AG08395 (cell line): ENCODE results near the gene ACBD6.

Experiments used
- DNase-seq: peaks from one replicate; pipeline ENCODE4 v3.0.0; 2012; ENCODE audit warnings: mixed read lengths, low spot score

ACBD6 gene

GRCh38 chr1:180369061-180369460 is 133.3 kb downstream of the ACBD6 start:
- no peak for DNase-seq

GRCh38 chr1:180366371-180367068 is 135.9 kb downstream of the ACBD6 start:
- DNase-seq: no peak

- no peak for DNase-seq
These were observed 137.3 kb downstream of the ACBD6 start for GRCh38 chr1:180365039-180365438.

- DNase-seq: no peak
These were observed 139.0 kb downstream of the ACBD6 start for GRCh38 chr1:180363246-180363995.

GRCh38 chr1:180360333-180361075 is 141.9 kb downstream of the ACBD6 start:
- DNase-seq: peak; percentile 30

GRCh38 chr1:180358649-180359048 is 143.7 kb downstream of the ACBD6 start:
- DNase-seq: no peak

GRCh38 chr1:180353945-180354344 is 148.4 kb downstream of the ACBD6 start:
- DNase-seq: no peak

- no peak for DNase-seq
These were observed 149.8 kb downstream of the ACBD6 start for GRCh38 chr1:180352588-180352987.

- DNase-seq: no peak
These were observed 150.4 kb downstream of the ACBD6 start for GRCh38 chr1:180352021-180352420.

GRCh38 chr1:180345148-180345547 is 157.2 kb downstream of the ACBD6 start:
- DNase-seq: no peak

GRCh38 chr1:180343921-180344769 is 158.2 kb downstream of the ACBD6 start:
- DNase-seq: no peak

- no peak for DNase-seq
These were observed 175.3 kb downstream of the ACBD6 start for GRCh38 chr1:180327089-180327488.

- DNase-seq: no peak
These were observed 189.5 kb downstream of the ACBD6 start for GRCh38 chr1:180312926-180313325.

- no peak for DNase-seq
These were observed 191.2 kb downstream of the ACBD6 start for GRCh38 chr1:180311011-180311730.

GRCh38 chr1:180310095-180310494 is 192.3 kb downstream of the ACBD6 start:
- DNase-seq: no peak

GRCh38 chr1:180309338-180309737 is 193.0 kb downstream of the ACBD6 start:
- DNase-seq: peak; percentile 64

GRCh38 chr1:180301135-180301742 is 201.1 kb downstream of the ACBD6 start:
- DNase-seq: no peak

- DNase-seq: no peak
These were observed 202.7 kb downstream of the ACBD6 start for GRCh38 chr1:180299479-180300221.

GRCh38 chr1:180295999-180296398 is 206.4 kb downstream of the ACBD6 start:
- no peak for DNase-seq

GRCh38 chr1:180294711-180295110 is 207.7 kb downstream of the ACBD6 start:
- DNase-seq: no peak
